Hippocampal formation (tissue), 2 donors: ENCODE data around the gene PYDC1.
"Not testable (repeated sequence)": the region's sequence is repeated elsewhere in the genome, so short reads cannot be mapped to it uniquely, and the experiment has no call there.

Experiments
- DNase-seq, 2 donors: peaks; one replicate each; lab custom pipeline; 2025; lab: John Stamatoyannopoulos, UW

Gene PYDC1

GRCh38 chr16:31179219-31179746, 37.7 kb downstream of the PYDC1 start:
- DNase-seq, result no peak

- no peak for DNase-seq
Measured at GRCh38 chr16:31177136-31177535, 39.8 kb downstream of the PYDC1 start.

- DNase-seq, result not testable (repeated sequence)
Measured at GRCh38 chr16:31170048-31170447, 46.9 kb downstream of the PYDC1 start.

- no peak for DNase-seq
Measured at GRCh38 chr16:31168848-31169247, 48.1 kb downstream of the PYDC1 start.

GRCh38 chr16:31167315-31167714, 49.6 kb downstream of the PYDC1 start:
- no peak for DNase-seq
